OCI-LY7 (cell line): ENCODE measurements around the gene CLP1.

Experiments used
- EZH2phosphoT487 ChIP-seq: fragments of 200-600 bp; sonication (generic); IDR thresholded peaks from 2 replicates; pipeline ENCODE4 v1.6.1; 2018; ENCODE audit warnings: low read depth, borderline replicate concordance, mild to moderate bottlenecking, mixed run types, antibody characterized with exemption, low read length, moderate library complexity, mixed read lengths
- TF ChIP-seq, protein P1 (sequence below): fragments of 200-600 bp; sonication (generic); conservative IDR thresholded peaks from 2 replicates; pipeline ENCODE4 v1.5.1; 2014; ENCODE audit warnings: mild to moderate bottlenecking, antibody characterized with exemption, low read length, moderate library complexity, mixed read lengths

DNA sequence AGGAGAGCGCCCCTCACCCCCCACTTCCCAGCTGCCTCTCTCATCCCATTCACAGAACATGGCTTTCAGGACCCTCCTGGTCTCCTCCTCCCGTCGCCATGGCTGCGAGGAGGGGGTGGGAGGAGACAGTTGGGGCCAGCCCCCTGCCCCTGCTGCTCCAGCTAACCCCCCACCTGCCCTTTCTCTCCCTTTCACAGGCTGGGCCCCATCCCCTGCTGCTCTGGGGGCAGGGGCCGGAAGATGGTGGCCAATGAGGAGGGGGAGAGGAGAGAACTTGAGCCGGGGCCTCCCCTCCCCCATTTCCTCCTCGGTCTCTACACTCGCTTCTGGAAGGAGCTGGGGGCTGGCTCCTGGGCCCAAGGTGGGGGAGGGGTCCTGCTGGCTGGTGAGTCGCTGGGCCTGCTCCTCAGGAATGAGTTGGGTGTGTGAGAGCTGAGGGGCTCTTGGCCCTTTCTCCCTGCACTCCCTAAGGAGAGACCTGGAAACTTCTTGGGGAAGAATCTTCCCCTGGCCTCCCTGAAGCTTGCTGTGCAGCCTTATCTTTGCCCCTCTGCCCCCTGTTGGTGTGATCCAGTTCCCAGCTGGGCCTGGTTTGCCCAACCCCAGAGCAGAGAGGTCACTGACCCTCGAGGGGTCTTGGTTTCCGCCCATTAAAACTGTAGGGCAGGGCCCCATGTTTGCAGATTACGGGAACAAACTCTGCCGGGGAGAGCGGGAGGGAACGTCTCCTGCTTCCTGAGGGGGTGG, 18.1 kb upstream of the CLP1 start:
- TF ChIP-seq, protein P1, sequence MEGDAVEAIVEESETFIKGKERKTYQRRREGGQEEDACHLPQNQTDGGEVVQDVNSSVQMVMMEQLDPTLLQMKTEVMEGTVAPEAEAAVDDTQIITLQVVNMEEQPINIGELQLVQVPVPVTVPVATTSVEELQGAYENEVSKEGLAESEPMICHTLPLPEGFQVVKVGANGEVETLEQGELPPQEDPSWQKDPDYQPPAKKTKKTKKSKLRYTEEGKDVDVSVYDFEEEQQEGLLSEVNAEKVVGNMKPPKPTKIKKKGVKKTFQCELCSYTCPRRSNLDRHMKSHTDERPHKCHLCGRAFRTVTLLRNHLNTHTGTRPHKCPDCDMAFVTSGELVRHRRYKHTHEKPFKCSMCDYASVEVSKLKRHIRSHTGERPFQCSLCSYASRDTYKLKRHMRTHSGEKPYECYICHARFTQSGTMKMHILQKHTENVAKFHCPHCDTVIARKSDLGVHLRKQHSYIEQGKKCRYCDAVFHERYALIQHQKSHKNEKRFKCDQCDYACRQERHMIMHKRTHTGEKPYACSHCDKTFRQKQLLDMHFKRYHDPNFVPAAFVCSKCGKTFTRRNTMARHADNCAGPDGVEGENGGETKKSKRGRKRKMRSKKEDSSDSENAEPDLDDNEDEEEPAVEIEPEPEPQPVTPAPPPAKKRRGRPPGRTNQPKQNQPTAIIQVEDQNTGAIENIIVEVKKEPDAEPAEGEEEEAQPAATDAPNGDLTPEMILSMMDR, result no peak
- TF ChIP-seq EZH2phosphoT487, result no peak
